SK-MEL-5 (cell line): ENCODE results near the gene TSNAXIP1. TPM values are rescaled to one million over a fixed set of nuclear protein-coding genes. Genes with fewer than 3 reads are reported as not detected.

Experiments
- DNase-seq: peaks from one replicate; pipeline ENCODE4 v3.0.0-alpha.2; 2016; ENCODE audit warnings: low read depth, low spot score
- in situ Hi-C: cut with HindIII; loops from 2 replicates; pipeline ENCODE4 v1.10.0; 2016; ENCODE audit warnings: low sequenced_read_pairs, high pct_unique_total_duplicates, low pct_unique_long_range_greater_than_20kb
- small RNA-seq, 2 experiments: library from RNA; depleted of rRNA; stranded (forward); fragments of <200 nt; gene quantifications; one replicate each; pipeline ENCODE3, GENCODE V24; 2014
- total RNA-seq: library from RNA; depleted of rRNA; stranded (reverse); fragments of >200 nt; shearing (Covaris generic); gene quantifications from 2 replicates; pipeline ENCODE4 v1.2.3, GENCODE V29; 2014; rRNA removed

The TSNAXIP1 gene
- total RNA-seq, 1 experiment from 2014 or later = 0.26 TPM

DNA sequence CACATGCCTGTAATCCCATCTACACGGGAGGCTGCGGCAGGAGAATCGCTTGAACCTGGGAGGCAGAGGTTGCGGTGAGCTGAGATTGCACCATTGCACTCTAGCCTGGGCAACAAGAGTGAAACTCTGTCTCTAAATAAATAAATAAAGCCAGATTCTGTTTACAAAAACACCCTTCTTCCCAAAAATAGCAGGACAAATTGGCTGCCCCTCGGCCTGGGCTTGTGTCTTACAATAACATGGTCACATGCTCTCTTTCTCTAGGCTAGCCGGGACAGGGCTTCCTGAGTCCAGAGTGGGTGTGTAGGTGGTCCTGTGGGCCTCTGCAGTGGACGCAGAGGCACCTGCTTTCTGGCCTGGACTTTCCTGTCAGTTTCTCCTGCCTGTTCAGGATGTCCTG, 63.0 kb downstream of the TSNAXIP1 start:
- in situ Hi-C loops = no loop called here
- DNase-seq = no peak

GRCh38 chr16:67871256-67871655, 64.6 kb downstream of the TSNAXIP1 start:
- DNase-seq = no peak
- in situ Hi-C loops = no loop called here

DNA sequence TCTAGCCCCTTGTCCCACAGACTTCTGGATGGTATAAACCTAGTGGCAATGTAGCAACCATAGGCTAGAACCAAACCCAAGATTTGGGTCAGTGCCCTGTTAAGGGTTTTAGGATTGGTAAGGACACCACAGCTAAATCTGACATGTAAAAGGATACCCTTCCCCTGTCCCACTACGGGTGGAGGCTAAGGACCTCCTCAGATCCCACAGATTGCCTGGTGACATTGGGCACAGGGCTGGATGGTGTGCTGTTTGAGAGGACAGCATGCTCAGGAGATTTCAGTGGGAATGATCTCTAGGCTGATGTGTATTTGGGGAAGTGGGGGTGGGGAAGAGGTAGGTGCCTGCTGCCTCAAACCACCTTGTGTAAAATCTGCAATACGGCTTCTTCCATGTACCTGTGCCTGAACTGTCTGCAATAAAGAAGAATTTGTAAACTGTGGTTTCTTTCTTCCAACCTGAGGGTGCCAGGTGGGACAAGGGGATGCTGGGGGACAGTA, 65.5 kb downstream of the TSNAXIP1 start:
- in situ Hi-C loops = no loop called here

GRCh38 chr16:67872631-67873434, 66.1 kb downstream of the TSNAXIP1 start, which contains the start of gene EDC4:
Gene EDC4, plus strand, starts transcription at chr16:67873052. Its CDS starts 210 bp downstream, at chr16:67873262.
- in situ Hi-C loops = no loop called here
- DNase-seq = peak; percentile 63

More for the DNA sequence above, 65.5 kb downstream of the TSNAXIP1 start:
- DNase-seq = no peak

DNA sequence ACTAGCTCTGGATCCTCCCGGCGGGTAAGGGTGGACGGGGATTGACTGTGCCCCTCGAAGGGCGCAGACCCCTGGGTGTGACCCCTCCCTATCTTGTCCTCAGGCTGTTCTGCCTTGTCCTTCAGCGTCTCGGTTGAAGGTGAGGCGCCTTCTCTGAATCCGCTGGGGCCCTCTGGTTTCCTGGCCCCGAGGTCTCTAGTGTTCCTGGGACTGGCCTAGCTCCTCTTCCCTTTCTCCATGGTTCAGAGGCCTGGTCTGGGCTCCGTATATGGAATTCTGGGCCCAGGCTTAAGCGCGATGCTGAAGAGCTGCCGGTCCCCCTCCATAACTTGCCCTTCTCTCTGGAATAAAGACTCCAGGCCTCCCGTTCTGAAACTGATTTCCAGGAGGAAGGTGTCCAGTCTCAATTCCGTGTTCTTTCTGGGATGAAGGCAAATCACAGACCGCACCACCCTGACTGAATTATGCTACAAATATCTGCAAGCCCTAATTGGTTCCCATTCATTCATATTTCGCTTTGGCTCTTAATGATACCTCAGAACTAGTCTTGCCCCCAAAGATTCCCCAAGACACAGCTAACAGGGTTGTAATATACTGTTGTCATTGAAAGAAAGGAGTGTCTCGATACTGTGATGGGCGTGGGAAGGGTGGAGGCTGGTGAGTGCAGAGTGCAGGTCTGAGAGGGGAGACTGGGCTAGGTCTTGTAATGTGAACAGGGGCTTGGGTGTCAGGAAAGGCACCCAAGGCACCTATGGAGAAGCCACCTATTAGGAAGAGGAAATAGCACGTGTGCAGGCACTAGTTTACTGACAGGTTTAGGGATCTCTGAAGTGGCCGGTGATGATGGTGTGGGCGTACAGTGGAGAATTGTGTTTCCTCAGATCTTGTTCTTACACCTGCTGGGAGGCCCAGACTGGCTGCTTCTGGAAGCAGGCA, 67.0 kb downstream of the TSNAXIP1 start:
- in situ Hi-C loops = no loop called here
- no peak for DNase-seq

DNA sequence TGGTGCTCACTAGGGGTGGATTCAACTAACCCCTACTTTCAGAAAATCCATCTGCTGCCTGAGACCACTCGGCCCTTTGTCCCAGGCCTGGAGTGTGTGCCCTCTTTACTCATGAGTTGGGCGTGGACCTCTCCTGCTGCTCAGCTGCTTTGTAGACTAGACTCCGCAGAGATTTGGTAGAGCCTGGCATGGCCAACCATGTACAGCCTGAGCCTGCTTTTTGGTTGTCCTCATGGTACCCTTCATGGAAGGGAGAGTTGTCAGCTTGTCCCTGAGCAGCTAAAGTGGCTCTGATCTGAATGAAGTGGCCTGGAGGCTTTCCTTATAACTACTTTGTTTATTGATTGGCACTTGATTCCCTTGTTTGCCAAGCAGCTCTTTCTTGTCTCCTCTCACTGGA, 67.7 kb downstream of the TSNAXIP1 start:
- in situ Hi-C loops = no loop called here
- no peak for DNase-seq

DNA sequence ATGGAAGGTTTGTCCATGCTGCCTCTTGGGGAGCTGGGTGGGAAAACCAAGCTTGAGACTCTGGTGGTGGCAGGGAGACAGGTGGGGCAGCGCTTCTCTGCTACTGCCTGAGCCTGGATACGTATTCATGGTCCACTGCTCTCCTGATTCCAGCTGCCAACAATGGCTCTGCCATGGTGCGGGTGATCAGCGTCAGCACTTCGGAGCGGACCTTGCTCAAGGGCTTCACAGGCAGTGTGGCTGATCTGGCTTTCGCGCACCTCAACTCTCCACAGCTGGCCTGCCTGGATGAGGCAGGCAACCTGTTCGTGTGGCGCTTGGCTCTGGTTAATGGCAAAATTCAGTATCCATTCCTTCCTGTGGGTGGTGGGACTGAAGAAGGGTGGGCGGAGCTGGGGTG, 70.4 kb downstream of the TSNAXIP1 start:
- no peak for DNase-seq
- in situ Hi-C loops = no loop called here

Small RNA genes within 50 kb of the gene (small RNA-seq; reads per million reads assigned to genes)
- 0 reads per million in 2 experiments for gene AC040162.2

Other genes starting within 250 kb of the TSNAXIP1 start
- gene CTCF, start 244.4 kb upstream of the TSNAXIP1 start, total RNA-seq = 25.9 and 26.4 TPM in 2 replicates
- 0.16 and 0.40 TPM in 2 replicates for gene CARMIL2, start 161.7 kb upstream of the TSNAXIP1 start, total RNA-seq
- gene ACD, start 146.6 kb upstream of the TSNAXIP1 start, total RNA-seq = 17.4 and 18.3 TPM in 2 replicates
- gene PARD6A, start 145.9 kb upstream of the TSNAXIP1 start, total RNA-seq = 0.34 and 0.51 TPM in 2 replicates
- 6.4 and 9.1 TPM in 2 replicates for gene ENKD1, start 140.1 kb upstream of the TSNAXIP1 start, total RNA-seq
- gene C16orf86, start 140.1 kb upstream of the TSNAXIP1 start, total RNA-seq = 0.98 and 3.1 TPM in 2 replicates
- 10.5 and 13.4 TPM in 2 replicates for gene GFOD2, start 87.6 kb upstream of the TSNAXIP1 start, total RNA-seq
- gene RANBP10, start 329 bp upstream of the TSNAXIP1 start, total RNA-seq = 7.4 and 8.3 TPM in 2 replicates
- 33.3 and 37.8 TPM in 2 replicates for gene THAP11, start 35.4 kb downstream of the TSNAXIP1 start, total RNA-seq
- gene NUTF2, start 40.0 kb downstream of the TSNAXIP1 start, total RNA-seq = 67.0 and 76.6 TPM in 2 replicates
- gene CENPT, start 40.8 kb downstream of the TSNAXIP1 start, total RNA-seq = 10.2 and 11.0 TPM in 2 replicates
- gene EDC4, start 66.2 kb downstream of the TSNAXIP1 start, total RNA-seq = 22.8 and 26.3 TPM in 2 replicates
- gene NRN1L, start 78.0 kb downstream of the TSNAXIP1 start, total RNA-seq = not detected in 2 replicates
- gene PSKH1, start 86.4 kb downstream of the TSNAXIP1 start, total RNA-seq = 7.8 and 9.2 TPM in 2 replicates
- gene CTRL, start 125.0 kb downstream of the TSNAXIP1 start, total RNA-seq = 0.67 and 2.6 TPM in 2 replicates
- gene PSMB10, start 130.0 kb downstream of the TSNAXIP1 start, total RNA-seq = 22.4 and 24.0 TPM in 2 replicates
- 0.63 and 1.8 TPM in 2 replicates for gene LCAT, start 137.2 kb downstream of the TSNAXIP1 start, total RNA-seq
- gene SLC12A4, start 161.7 kb downstream of the TSNAXIP1 start, total RNA-seq = 10.3 and 14.3 TPM in 2 replicates
- gene DPEP3, start 173.6 kb downstream of the TSNAXIP1 start, total RNA-seq = not detected in 2 replicates
- gene DPEP2, start 192.6 kb downstream of the TSNAXIP1 start, total RNA-seq = not detected in 2 replicates
- not detected in 2 replicates for gene DPEP2NB, start 209.0 kb downstream of the TSNAXIP1 start, total RNA-seq
- 19.6 and 24.3 TPM in 2 replicates for gene DDX28, start 216.3 kb downstream of the TSNAXIP1 start, total RNA-seq
- 18.5 and 18.6 TPM in 2 replicates for gene DUS2, start 216.4 kb downstream of the TSNAXIP1 start, total RNA-seq